A549 treated with AZD2906 at 1 μM for 4 hours (cell line): ENCODE data around the gene GUCA2B. TPM values are rescaled to one million over a fixed set of nuclear protein-coding genes. Genes with fewer than 3 reads are reported as not detected.

Source experiments
- total RNA-seq: library from RNA; stranded (reverse); fragments of 200-300 nt; extraction: Qiagen RNA extraction; gene quantifications from 5 replicates; pipeline ENCODE4 v1.2.3, GENCODE V29; 2022

Gene GUCA2B
- 0.20 to 0.49 TPM (median 0.37 TPM) in 5 replicates for total RNA-seq

DNA sequence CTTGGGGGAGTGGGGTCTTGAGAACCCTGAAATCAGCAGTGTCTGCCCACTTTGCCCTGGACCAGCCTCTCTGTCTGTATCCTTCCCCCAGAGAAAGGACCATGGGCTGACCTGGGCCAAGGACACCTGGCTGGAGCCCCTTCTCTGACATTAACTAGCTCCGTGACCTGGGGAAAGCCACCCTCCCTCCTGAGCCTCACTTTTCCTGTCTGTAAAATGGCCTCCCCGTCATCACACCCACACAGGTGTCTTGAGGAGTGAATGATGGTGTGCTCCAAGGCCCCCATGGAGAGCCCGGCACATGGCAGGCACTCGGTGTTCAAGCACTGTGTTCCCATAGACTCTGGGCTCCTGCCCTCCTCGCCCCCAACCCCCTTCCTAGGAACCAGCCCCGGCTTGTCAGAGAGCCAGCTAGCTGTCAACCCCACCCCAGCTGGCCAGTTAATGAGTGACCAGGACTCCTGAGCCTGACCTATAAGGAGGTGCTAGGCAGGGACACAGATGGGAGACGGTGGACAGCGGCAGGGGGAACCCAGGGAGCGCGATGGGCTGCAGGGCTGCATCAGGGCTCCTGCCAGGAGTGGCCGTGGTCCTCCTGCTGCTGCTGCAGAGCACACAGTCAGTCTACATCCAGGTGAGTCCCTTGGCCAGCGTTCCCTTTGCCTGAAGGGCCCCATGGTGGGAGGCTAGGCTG is at the start of gene GUCA2B:
TSS of gene GUCA2B (plus strand) at position 504 of the 694 bp plus-strand sequence. CDS start at position 545, 41 bp downstream.

DNA sequence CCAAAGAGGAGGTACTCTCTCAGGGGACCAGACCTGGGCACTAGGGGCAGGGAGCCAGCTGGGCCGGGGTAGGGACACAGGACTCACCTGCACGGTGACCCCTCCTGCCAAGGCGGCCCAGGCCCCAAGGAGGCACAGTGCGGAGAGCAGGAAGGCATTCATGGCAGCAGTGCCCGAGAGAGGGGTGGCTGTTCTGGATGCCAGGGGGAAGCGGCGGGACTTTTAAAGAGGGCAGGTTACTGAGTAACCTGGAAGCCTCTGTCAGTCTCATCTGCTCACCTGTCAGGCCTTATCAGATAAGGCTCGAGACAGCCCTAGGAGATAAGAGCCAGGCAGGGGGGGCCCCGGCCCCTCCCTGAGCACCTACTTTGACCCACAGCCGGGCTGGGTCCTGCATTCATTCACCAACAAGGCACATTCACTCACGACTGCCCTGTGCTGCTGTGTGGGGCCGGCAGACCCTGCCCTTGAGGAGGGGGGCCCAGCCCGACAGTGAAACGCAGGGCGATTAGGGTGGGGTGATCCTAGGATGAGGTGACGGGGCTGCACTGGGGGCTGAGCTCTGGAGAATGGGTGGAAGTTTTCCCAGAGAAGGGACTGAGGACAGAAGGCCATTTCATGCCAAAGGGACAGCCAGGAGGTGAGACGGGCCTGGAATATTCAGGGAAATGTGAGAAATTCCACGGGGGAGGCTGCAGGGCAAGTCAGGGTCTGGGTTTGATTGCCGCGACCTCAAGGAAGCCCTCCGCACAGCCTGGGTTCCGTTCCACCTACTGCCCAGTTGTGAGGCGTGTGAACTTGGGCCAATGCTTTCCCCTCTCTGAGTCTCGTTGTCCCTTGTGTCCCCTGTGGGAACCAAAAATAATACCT is 11.6 kb downstream of the GUCA2B start, which contains the start of gene GUCA2A:
TSS of gene GUCA2A (minus strand) at position 195 of the 870 bp plus-strand sequence. CDS start at position 162, 33 bp downstream.

Other genes with a start within 250 kb of the GUCA2B start
- gene HIVEP3, start 234.5 kb upstream of the GUCA2B start, total RNA-seq, result 3.0 to 3.8 TPM (median 3.3 TPM) in 5 replicates
- 0.13 TPM in 1 of 5 replicates, not detected in the others for gene GUCA2A, start 11.3 kb downstream of the GUCA2B start, total RNA-seq
- gene FOXJ3, start 181.8 kb downstream of the GUCA2B start, total RNA-seq, result 15.5 to 18.2 TPM (median 17.1 TPM) in 5 replicates
- 0.36 to 0.91 TPM (median 0.57 TPM) in 5 replicates for gene RIMKLA, start 227.4 kb downstream of the GUCA2B start, total RNA-seq